Fibroblast of pulmonary artery (primary cell): ENCODE measurements around the gene OGFR.
A peak's percentile ranks its signal among the peaks of the same experiment; 100 is the strongest.

ENCODE experiments used
- DNase-seq: peaks from one replicate; pipeline ENCODE4 v3.0.0-alpha.2; 2010; ENCODE audit warnings: low read depth
- H3K4me3 ChIP-seq: replicated peaks from 2 replicates; pipeline ENCODE4 v1.5.1; 2011; ENCODE audit warnings: low read depth, mild to moderate bottlenecking, control low read depth, low read length, moderate library complexity
- TF ChIP-seq, protein P1 (sequence below): IDR thresholded peaks from 2 replicates; pipeline ENCODE4 v1.5.1; 2011; ENCODE audit warnings: mild to moderate bottlenecking, control low read depth, low read length, inconsistent platforms; ENCODE audit errors: missing control alignments

Gene OGFR

GRCh38 chr20:62770111-62770910 is 34.3 kb upstream of the OGFR start:
- TF ChIP-seq, protein P1, sequence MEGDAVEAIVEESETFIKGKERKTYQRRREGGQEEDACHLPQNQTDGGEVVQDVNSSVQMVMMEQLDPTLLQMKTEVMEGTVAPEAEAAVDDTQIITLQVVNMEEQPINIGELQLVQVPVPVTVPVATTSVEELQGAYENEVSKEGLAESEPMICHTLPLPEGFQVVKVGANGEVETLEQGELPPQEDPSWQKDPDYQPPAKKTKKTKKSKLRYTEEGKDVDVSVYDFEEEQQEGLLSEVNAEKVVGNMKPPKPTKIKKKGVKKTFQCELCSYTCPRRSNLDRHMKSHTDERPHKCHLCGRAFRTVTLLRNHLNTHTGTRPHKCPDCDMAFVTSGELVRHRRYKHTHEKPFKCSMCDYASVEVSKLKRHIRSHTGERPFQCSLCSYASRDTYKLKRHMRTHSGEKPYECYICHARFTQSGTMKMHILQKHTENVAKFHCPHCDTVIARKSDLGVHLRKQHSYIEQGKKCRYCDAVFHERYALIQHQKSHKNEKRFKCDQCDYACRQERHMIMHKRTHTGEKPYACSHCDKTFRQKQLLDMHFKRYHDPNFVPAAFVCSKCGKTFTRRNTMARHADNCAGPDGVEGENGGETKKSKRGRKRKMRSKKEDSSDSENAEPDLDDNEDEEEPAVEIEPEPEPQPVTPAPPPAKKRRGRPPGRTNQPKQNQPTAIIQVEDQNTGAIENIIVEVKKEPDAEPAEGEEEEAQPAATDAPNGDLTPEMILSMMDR, result no peak

DNA sequence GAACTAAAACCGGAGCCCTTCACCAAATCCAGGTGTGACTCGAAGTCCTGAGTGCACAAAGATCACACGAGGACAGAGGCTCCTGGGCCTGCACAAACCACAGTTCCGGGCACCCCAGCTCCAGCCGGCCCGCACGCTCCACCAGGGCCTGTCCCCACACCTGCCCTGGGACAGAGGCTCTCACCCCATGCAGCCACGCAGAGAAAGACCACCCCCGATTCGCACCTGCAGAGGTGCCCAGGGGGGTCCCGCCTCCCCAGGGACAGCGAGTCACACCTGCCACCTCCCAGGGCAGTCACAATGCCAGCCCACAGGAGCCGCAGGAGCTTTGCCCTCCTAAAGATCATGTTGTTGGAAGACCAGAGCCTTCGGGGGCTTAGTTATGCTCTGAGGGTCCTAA is 33.7 kb upstream of the OGFR start:
- H3K4me3 ChIP-seq, result no peak overlapping the region
- DNase-seq, result no peak
- TF ChIP-seq, protein P1, result no peak

More at GRCh38 chr20:62770111-62770910, 34.3 kb upstream of the OGFR start:
- DNase-seq, result no peak
- no peak overlapping the region for H3K4me3 ChIP-seq

- H3K4me3 ChIP-seq, result no peak overlapping the region
- TF ChIP-seq, protein P1, result no peak
- DNase-seq, result no peak
Observed at GRCh38 chr20:62771396-62772102, 33.1 kb upstream of the OGFR start.

GRCh38 chr20:62772103-62772611 is 32.5 kb upstream of the OGFR start:
- no peak for DNase-seq
- TF ChIP-seq, protein P1, result no peak
- H3K4me3 ChIP-seq, result no peak overlapping the region

GRCh38 chr20:62772619-62772989 is 32.0 kb upstream of the OGFR start:
- DNase-seq, result no peak
- TF ChIP-seq, protein P1, result no peak
- no peak overlapping the region for H3K4me3 ChIP-seq

- TF ChIP-seq, protein P1, result no peak
- no peak overlapping the region for H3K4me3 ChIP-seq
- peak; percentile 51 for DNase-seq
Observed at GRCh38 chr20:62772990-62773844, 31.4 kb upstream of the OGFR start.
